Astrocyte (in vitro differentiated cells and primary cell): ENCODE measurements around the gene METRN. TPM values are rescaled to one million over a fixed set of nuclear protein-coding genes. Genes with fewer than 3 reads are reported as not detected.

ENCODE experiments used
- DNase-seq: peaks from one replicate; pipeline ENCODE4 v3.0.0-alpha.2; 2010; ENCODE audit warnings: low read depth
- FAIRE-seq: peaks from 2 replicates; lab custom pipeline; 2011; peaks lifted over from hg19 to GRCh38; lab: Jason Lieb, UNC
- H2AFZ ChIP-seq: 2 replicates; pipeline ENCODE4 v1.6.0; 2012; ENCODE audit warnings: low read depth, low read length, inconsistent platforms
- H3K27ac ChIP-seq: 2 replicates; pipeline ENCODE4 v1.5.1; 2011; ENCODE audit warnings: low read depth, low read length, inconsistent platforms
- H3K27me3 ChIP-seq: 2 replicates; pipeline ENCODE4 v1.6.0; 2011; ENCODE audit warnings: low read length, inconsistent platforms; ENCODE audit not compliant: insufficient read depth
- H3K36me3 ChIP-seq: 2 replicates; pipeline ENCODE4 v1.5.1; 2011; ENCODE audit warnings: low read length, inconsistent platforms; ENCODE audit not compliant: insufficient read depth
- H3K4me1 ChIP-seq: 2 replicates; pipeline ENCODE4 v1.5.1; 2011; ENCODE audit warnings: low read length, inconsistent platforms; ENCODE audit not compliant: insufficient read depth
- H3K4me2 ChIP-seq: 2 replicates; pipeline ENCODE4 v1.6.0; 2012; ENCODE audit warnings: low read length, inconsistent platforms
- H3K4me3 ChIP-seq: 2 replicates; pipeline ENCODE4 v1.5.1; 2011; ENCODE audit warnings: low read depth, mild to moderate bottlenecking, low read length, inconsistent platforms; ENCODE audit not compliant: insufficient read depth
- H3K79me2 ChIP-seq: 2 replicates; pipeline ENCODE4 v1.6.0; 2012; ENCODE audit warnings: mild to moderate bottlenecking, low read length, inconsistent platforms; ENCODE audit not compliant: insufficient read depth
- H3K9ac ChIP-seq: 2 replicates; pipeline ENCODE4 v1.6.0; 2012; ENCODE audit warnings: mild to moderate bottlenecking, low read length, inconsistent platforms
- H3K9me3 ChIP-seq: 2 replicates; pipeline ENCODE4 v1.5.1; 2012; ENCODE audit warnings: low read depth, mild to moderate bottlenecking, low read length, inconsistent platforms; ENCODE audit not compliant: insufficient read depth
- H4K20me1 ChIP-seq: 2 replicates; pipeline ENCODE4 v1.6.0; 2012; ENCODE audit warnings: low read length, inconsistent platforms; ENCODE audit not compliant: insufficient read depth
- H3K27ac Mint-ChIP-seq: one replicate; pipeline ENCODE4 v1.8.0; 2021; ENCODE audit warnings: mild to moderate bottlenecking, mixed read lengths; ENCODE audit not compliant: unreplicated experiment
- H3K27me3 Mint-ChIP-seq: one replicate; pipeline ENCODE4 v1.8.0; 2021; ENCODE audit warnings: low read depth, mixed read lengths; ENCODE audit not compliant: unreplicated experiment
- H3K36me3 Mint-ChIP-seq: one replicate; pipeline ENCODE4 v1.8.0; 2021; ENCODE audit warnings: low read depth, mixed read lengths; ENCODE audit not compliant: unreplicated experiment
- H3K4me1 Mint-ChIP-seq: one replicate; pipeline ENCODE4 v1.8.0; 2021; ENCODE audit warnings: low read depth, mixed read lengths; ENCODE audit not compliant: unreplicated experiment
- H3K4me3 Mint-ChIP-seq: one replicate; pipeline ENCODE4 v1.8.0; 2021; ENCODE audit warnings: mild to moderate bottlenecking, moderate library complexity, mixed read lengths; ENCODE audit not compliant: unreplicated experiment
- H3K9me3 Mint-ChIP-seq: one replicate; pipeline ENCODE4 v1.8.0; 2021; ENCODE audit warnings: mild to moderate bottlenecking, mixed read lengths; ENCODE audit not compliant: unreplicated experiment
- CTCF ChIP-seq: IDR thresholded peaks from 2 replicates; pipeline ENCODE4 v1.5.1; 2011; ENCODE audit warnings: low read depth, mild to moderate bottlenecking, inconsistent platforms, low read length, moderate library complexity; ENCODE audit not compliant: insufficient read depth
- EZH2 ChIP-seq: IDR thresholded peaks from 2 replicates; pipeline ENCODE4 v1.6.1; 2012; ENCODE audit warnings: mild to moderate bottlenecking, low read length, inconsistent platforms; ENCODE audit not compliant: insufficient read depth
- total RNA-seq: library from RNA; stranded (reverse); gene quantifications from 2 replicates; pipeline ENCODE4 v1.2.1, GENCODE V29; 2021

METRN gene
- total RNA-seq, 1 donor from 2014 or later, result 31.5 TPM

- Histone ChIP-seq H3K4me3 (no peak overlapping the region), H2AFZ (no peak overlapping the region), H3K27ac (no peak overlapping the region), H3K9ac (no peak overlapping the region), H3K4me1 (no peaks in the 10 kb centered on the region), H3K4me2 (no peak overlapping the region), H3K36me3 (no peaks in the 10 kb centered on the region), H3K79me2 (no peaks in the 10 kb centered on the region), H3K9me3 (no peaks in the 10 kb centered on the region), H3K27me3 (no peaks in the 10 kb centered on the region), H4K20me1 (no peaks in the 10 kb centered on the region)
- no peak for DNase-seq
- no peak for TF ChIP-seq EZH2
- no peak for TF ChIP-seq CTCF
- Mint-ChIP-seq H3K4me3 (no peak overlapping the region), H3K9me3 (no peaks in the 10 kb centered on the region), H3K36me3 (no peaks in the 10 kb centered on the region), H3K27ac (no peak overlapping the region), H3K27me3 (peaks cover 2% of the 10 kb centered on the region), H3K4me1 (no peaks in the 10 kb centered on the region)
- no peak for FAIRE-seq
Measured at GRCh38 chr16:766008-766819, 51.3 kb downstream of the METRN start.

GRCh38 chr16:766820-767640 lies 52.1 kb downstream of the METRN start:
- Histone ChIP-seq H3K9ac (no peak overlapping the region), H3K4me3 (no peak overlapping the region), H2AFZ (no peak overlapping the region), H3K27ac (no peak overlapping the region), H3K36me3 (no peaks in the 10 kb centered on the region), H3K27me3 (no peaks in the 10 kb centered on the region), H3K9me3 (no peaks in the 10 kb centered on the region), H3K4me1 (no peaks in the 10 kb centered on the region), H3K79me2 (no peaks in the 10 kb centered on the region), H4K20me1 (no peaks in the 10 kb centered on the region), H3K4me2 (no peak overlapping the region)
- Mint-ChIP-seq H3K9me3 (no peaks in the 10 kb centered on the region), H3K27ac (no peak overlapping the region), H3K36me3 (no peaks in the 10 kb centered on the region), H3K4me3 (no peak overlapping the region), H3K4me1 (no peaks in the 10 kb centered on the region), H3K27me3 (peaks cover 6% of the 10 kb centered on the region)
- DNase-seq (no peak), FAIRE-seq (no peak)
- TF ChIP-seq EZH2 (no peak), CTCF (no peak)
